LNCAP (cell line): ENCODE measurements around the gene ARID1A.

ENCODE experiments used
- CTCF ChIP-seq: fragments of 450-650 bp; IDR thresholded peaks from 2 replicates; pipeline ENCODE4 v1.5.1; 2017; ENCODE audit warnings: mild to moderate bottlenecking

Gene ARID1A

GRCh38 chr1:26811057-26811456, 115.2 kb downstream of the ARID1A start:
- TF ChIP-seq CTCF = no peak

GRCh38 chr1:26811708-26812107, 115.9 kb downstream of the ARID1A start:
- no peak for TF ChIP-seq CTCF

GRCh38 chr1:26814377-26814776, 118.6 kb downstream of the ARID1A start:
- no peak for TF ChIP-seq CTCF

GRCh38 chr1:26814893-26815292, 119.1 kb downstream of the ARID1A start:
- TF ChIP-seq CTCF = no peak

- TF ChIP-seq CTCF = no peak
These were observed 125.0 kb downstream of the ARID1A start for GRCh38 chr1:26820784-26821269.

GRCh38 chr1:26822737-26823395, 127.1 kb downstream of the ARID1A start:
- TF ChIP-seq CTCF = no peak

- no peak for TF ChIP-seq CTCF
These were observed 128.9 kb downstream of the ARID1A start for GRCh38 chr1:26824731-26825130.
